ENCODE measurements around the gene TRIM45. TPM values are rescaled to one million over a fixed set of nuclear protein-coding genes. Genes with fewer than 3 reads are reported as not detected.
A peak's percentile ranks its signal among the peaks of the same experiment; 100 is the strongest.

Gene TRIM45
- total and polyA plus RNA-seq, 2 experiments from 2014 or later: 0.76 to 1.4 TPM

- Histone ChIP-seq H3F3A (ENCODE audit: insufficient read depth) (peaks cover 15% of the 10 kb centered on the region), H3K27ac (peak overlapping the region; percentile 65; the same call in 1 of the 2 replicates), H3K79me2 (ENCODE audit: insufficient read depth) (no peaks in the 10 kb centered on the region), H3K27me3 (replicated peaks; ENCODE audit: insufficient read depth) (no peaks in the 10 kb centered on the region), H3K9ac (no peak overlapping the region), H2AFZ (no peak overlapping the region), H3K4me3 (no peak overlapping the region), H3K4me1 (ENCODE audit: insufficient read depth) (peaks cover 32% of the 10 kb centered on the region), H3K9me2 (ENCODE audit: insufficient read depth) (no peaks in the 10 kb centered on the region), H3K9me3 (ENCODE audit: low read depth) (no peaks in the 10 kb centered on the region), H3K4me2 (ENCODE audit: unreplicated experiment) (peak overlapping the region; percentile 26), H3K36me3 (ENCODE audit: low read depth) (no peaks in the 10 kb centered on the region), H4K20me1 (ENCODE audit: insufficient read depth) (no peaks in the 10 kb centered on the region)
- 73% methylated on average over 5 of the region's 5 CpGs for WGBS, 2 experiments (ENCODE audit: low coverage in 1 of 2, low lambda C conversion rate in 2 of 2, missing lambda C conversion rate in 2 of 2)
- peak; percentile 48 for DNase-seq
- in situ Hi-C loops (cut with MboI): no loop called here
- TF ChIP-seq EZH2 (IDR thresholded peaks at IDR 0.05; ENCODE audit: insufficient read depth, poor library complexity, severe bottlenecking) (no peak), EZH2phosphoT487 (IDR thresholded peaks at IDR 0.05; ENCODE audit: insufficient read depth, low read depth) (no peak)
Observed at GRCh38 chr1:117147856-117148588, 26.5 kb upstream of the TRIM45 start.

GRCh38 chr1:117147341-117147831 is 25.8 kb upstream of the TRIM45 start:
- no peak for TF ChIP-seq EZH2 (IDR thresholded peaks at IDR 0.05; ENCODE audit: insufficient read depth, poor library complexity, severe bottlenecking)
- TF ChIP-seq EZH2phosphoT487 (IDR thresholded peaks at IDR 0.05; ENCODE audit: insufficient read depth, low read depth): no peak
- Histone ChIP-seq H3K4me2 (ENCODE audit: unreplicated experiment) (peak overlapping the region; percentile 26), H3F3A (ENCODE audit: insufficient read depth) (peaks cover 22% of the 10 kb centered on the region), H3K27ac (peak overlapping the region; percentile 65), H3K9ac (no peak overlapping the region), H3K4me3 (no peak overlapping the region), H2AFZ (no peak overlapping the region), H3K79me2 (ENCODE audit: insufficient read depth) (no peaks in the 10 kb centered on the region), H3K9me3 (ENCODE audit: low read depth) (no peaks in the 10 kb centered on the region), H3K27me3 (replicated peaks; ENCODE audit: insufficient read depth) (no peaks in the 10 kb centered on the region), H4K20me1 (ENCODE audit: insufficient read depth) (no peaks in the 10 kb centered on the region), H3K36me3 (ENCODE audit: low read depth) (no peaks in the 10 kb centered on the region), H3K9me2 (ENCODE audit: insufficient read depth) (no peaks in the 10 kb centered on the region), H3K4me1 (ENCODE audit: insufficient read depth) (peaks cover 38% of the 10 kb centered on the region)
- in situ Hi-C loops (cut with MboI): no loop called here
- DNase-seq: no peak
- WGBS, 2 experiments (ENCODE audit: low coverage in 1 of 2, low lambda C conversion rate in 2 of 2, missing lambda C conversion rate in 2 of 2): 61 to 68% methylated on average over 4 of the region's 4 CpGs

GRCh38 chr1:117146575-117147340 is 25.2 kb upstream of the TRIM45 start:
- Histone ChIP-seq H3K36me3 (ENCODE audit: low read depth) (no peaks in the 10 kb centered on the region), H3K4me1 (ENCODE audit: insufficient read depth) (peaks cover 43% of the 10 kb centered on the region), H4K20me1 (ENCODE audit: insufficient read depth) (no peaks in the 10 kb centered on the region), H3K9me3 (ENCODE audit: low read depth) (no peaks in the 10 kb centered on the region), H3K9me2 (ENCODE audit: insufficient read depth) (no peaks in the 10 kb centered on the region), H3K9ac (peak overlapping the region; percentile 4; the same call in 1 of the 2 replicates), H3K4me2 (ENCODE audit: unreplicated experiment) (peak overlapping the region; percentile 27), H3K79me2 (ENCODE audit: insufficient read depth) (no peaks in the 10 kb centered on the region), H3K27ac (peak overlapping the region; percentile 65), H3K4me3 (no peak overlapping the region), H3F3A (ENCODE audit: insufficient read depth) (peaks cover 28% of the 10 kb centered on the region), H2AFZ (no peak overlapping the region), H3K27me3 (replicated peaks; ENCODE audit: insufficient read depth) (no peaks in the 10 kb centered on the region)
- WGBS, 2 experiments (ENCODE audit: low coverage in 1 of 2, low lambda C conversion rate in 2 of 2, missing lambda C conversion rate in 2 of 2): 50 to 54% methylated on average over 8 of the region's 8 CpGs
- in situ Hi-C loops (cut with MboI): no loop called here
- TF ChIP-seq EZH2phosphoT487 (IDR thresholded peaks at IDR 0.05; ENCODE audit: insufficient read depth, low read depth) (no peak), EZH2 (IDR thresholded peaks at IDR 0.05; ENCODE audit: insufficient read depth, poor library complexity, severe bottlenecking) (no peak)
- DNase-seq: peak; percentile 95

GRCh38 chr1:117146072-117146471 is 24.5 kb upstream of the TRIM45 start:
- Histone ChIP-seq H2AFZ (no peak overlapping the region), H3K27me3 (replicated peaks; ENCODE audit: insufficient read depth) (no peaks in the 10 kb centered on the region), H3K9me3 (ENCODE audit: low read depth) (no peaks in the 10 kb centered on the region), H3K9ac (no peak overlapping the region), H3K79me2 (ENCODE audit: insufficient read depth) (no peaks in the 10 kb centered on the region), H3K9me2 (ENCODE audit: insufficient read depth) (no peaks in the 10 kb centered on the region), H3K4me2 (ENCODE audit: unreplicated experiment) (peak overlapping the region; percentile 27), H3K27ac (no peak overlapping the region), H3K4me1 (ENCODE audit: insufficient read depth) (peaks cover 43% of the 10 kb centered on the region), H3F3A (ENCODE audit: insufficient read depth) (peaks cover 29% of the 10 kb centered on the region), H3K36me3 (ENCODE audit: low read depth) (no peaks in the 10 kb centered on the region), H3K4me3 (no peak overlapping the region), H4K20me1 (ENCODE audit: insufficient read depth) (no peaks in the 10 kb centered on the region)
- WGBS, 2 experiments (ENCODE audit: low coverage in 1 of 2, low lambda C conversion rate in 2 of 2, missing lambda C conversion rate in 2 of 2): 97 to 100% methylated on average over 2 of the region's 2 CpGs
- TF ChIP-seq EZH2phosphoT487 (IDR thresholded peaks at IDR 0.05; ENCODE audit: insufficient read depth, low read depth) (no peak), EZH2 (IDR thresholded peaks at IDR 0.05; ENCODE audit: insufficient read depth, poor library complexity, severe bottlenecking) (no peak)
- no peak for DNase-seq
- in situ Hi-C loops (cut with MboI): no loop called here

Data from GM23248 (cell line).